T-helper 22 cell (primary cell): ENCODE data around the gene U2SURP.
"Not testable (repeated sequence)": the region's sequence is repeated elsewhere in the genome, so short reads cannot be mapped to it uniquely, and the experiment has no call there.

ENCODE experiments used
- DNase-seq: peaks from one replicate; pipeline ENCODE4 v3.0.0-alpha.2; 2020; ENCODE audit warnings: low read depth

Gene U2SURP

DNA sequence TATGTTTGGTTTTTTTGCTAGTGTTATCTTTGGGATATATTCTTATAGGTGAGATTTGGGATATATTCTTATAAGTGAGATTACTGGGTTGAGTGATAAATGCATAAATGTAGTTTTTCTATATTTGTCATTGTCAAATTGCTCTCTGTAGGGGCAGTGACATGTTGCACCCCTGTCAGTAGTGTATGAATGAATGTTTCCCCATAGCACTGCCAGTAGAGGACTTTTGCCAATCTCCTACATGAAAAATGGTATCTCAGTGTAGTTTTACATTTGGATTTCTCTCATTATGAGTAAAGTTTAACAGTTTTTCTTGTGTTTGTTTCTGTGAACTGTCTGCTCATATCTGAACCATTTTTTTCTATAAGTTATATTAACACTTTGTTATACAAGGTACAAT lies 13.6 kb downstream of the U2SURP start:
- no peak for DNase-seq

DNA sequence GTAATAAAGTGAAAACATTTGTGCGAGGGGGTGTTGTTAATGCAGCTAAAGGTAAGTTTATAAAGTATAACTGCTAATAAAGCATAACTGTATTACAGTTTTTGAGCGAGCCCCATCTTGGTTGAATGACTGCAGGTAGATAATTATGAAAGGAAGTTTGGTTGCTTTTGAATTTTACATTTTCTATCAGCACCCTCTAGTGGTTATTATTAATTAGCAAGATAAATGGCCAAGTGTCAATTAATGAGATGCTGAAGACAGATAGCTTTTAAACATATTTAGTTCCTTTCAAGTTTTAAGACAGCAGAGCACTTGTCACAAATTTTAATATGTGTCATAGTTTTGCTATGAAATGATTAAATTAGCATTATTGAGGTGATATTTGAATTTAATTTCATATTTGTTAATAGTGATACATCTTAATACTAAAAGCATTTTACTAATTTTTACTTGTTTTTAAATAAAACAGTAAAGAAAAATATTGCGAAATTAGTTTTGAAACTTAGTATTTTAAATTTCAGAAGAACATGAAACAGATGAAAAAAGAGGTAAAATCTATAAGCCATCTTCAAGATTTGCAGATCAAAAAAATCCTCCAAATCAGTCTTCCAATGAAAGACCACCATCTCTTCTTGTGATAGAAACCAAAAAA lies 15.1 kb downstream of the U2SURP start:
- no peak for DNase-seq

GRCh38 chr3:143024351-143024960 lies 23.1 kb downstream of the U2SURP start:
- DNase-seq: no peak

DNA sequence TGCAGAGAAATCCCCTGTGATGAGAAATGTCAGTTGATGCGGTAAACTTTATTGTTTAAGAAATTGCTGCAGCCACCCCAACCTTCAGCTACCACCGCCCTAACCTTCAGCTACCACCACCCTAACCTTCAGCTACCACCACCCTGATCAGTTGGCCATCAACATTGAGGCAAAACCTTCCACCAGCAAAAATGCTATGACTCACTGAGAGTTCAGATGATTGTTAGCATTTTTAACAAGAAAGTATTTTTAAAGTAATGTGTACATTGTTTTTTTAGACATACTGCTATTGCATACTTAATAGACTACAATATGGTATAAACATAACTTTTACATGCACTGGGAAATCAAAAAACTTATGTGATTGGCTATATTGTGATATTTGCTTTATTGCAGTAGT lies 30.0 kb downstream of the U2SURP start:
- no peak for DNase-seq

DNA sequence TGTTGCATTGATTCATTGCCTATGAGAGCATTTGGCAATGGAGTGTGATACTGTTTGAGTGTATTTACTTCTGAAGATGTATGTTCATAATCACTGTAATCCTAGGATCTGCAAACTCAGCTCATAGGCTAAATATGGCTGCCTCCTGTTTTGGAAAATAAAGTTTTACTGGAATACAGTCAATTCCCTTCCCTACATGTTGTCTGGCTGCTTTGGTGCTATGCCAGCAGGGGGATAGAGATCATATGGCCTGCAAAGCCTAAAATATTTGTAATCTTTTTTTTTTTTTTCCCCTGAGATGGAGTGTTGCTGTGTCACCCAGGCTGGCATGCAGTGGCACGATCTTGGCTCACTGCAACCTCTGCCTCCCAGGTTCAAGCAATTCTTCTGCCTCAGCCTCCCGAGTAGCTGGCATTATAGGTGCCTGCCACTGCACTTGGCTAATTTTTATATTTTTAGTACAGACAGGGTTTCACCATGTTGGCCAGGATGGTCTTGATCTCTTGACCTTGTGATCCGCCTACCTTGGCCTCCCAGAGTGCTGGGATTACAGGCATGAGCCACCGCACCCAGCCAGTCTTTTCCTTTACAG lies 30.5 kb downstream of the U2SURP start:
- not testable (repeated sequence) for DNase-seq

GRCh38 chr3:143035466-143036211 lies 34.3 kb downstream of the U2SURP start:
- no peak for DNase-seq

DNA sequence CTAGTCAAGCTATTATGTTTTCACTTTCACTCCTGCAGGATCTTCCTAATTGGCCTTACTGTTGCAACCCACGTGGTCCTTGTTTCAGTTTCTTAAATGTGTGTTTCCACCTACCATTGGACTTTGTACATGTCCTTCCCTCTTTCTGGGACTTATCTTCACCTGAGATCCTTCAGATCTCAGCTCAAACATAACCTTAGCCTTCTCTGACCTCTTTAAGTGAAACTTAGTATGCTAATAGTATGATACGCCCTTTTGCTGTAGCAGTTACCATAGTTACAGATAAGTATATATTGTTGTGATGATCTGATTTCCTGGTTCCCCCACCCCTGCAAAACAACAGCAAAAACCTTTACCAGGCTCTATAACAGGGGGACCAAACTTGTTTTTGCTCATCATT lies 35.2 kb downstream of the U2SURP start:
- no peak for DNase-seq

GRCh38 chr3:143037867-143038266 lies 36.5 kb downstream of the U2SURP start:
- DNase-seq: no peak

DNA sequence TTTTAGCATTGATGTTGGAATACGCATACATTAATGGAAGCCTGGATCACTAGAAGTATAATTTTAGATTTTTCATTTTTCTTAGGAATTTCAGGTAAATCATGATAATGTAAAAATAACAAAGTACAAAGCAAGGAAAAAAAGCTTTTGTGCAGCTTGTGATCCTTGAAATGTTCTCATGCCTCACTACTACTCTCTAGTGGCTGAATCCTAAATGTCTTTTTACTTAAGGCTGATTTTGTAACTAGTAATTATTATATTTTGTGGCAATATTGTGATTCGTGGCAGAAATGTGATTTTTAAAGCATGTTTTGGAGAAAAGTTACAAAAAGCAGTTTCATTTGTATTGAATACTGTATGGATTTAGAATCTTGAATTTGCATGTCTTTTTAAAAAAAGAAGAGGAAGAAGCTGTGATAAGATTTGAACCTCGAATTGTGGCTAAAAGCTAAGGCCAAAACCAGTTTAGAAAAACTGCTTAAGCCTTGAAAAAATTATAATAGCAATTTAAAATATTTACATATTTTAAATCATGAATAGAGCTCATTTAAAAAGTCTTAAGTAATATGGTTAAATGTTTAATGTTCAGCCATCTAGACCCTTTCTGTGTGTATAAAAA lies 39.0 kb downstream of the U2SURP start:
- DNase-seq: no peak

DNA sequence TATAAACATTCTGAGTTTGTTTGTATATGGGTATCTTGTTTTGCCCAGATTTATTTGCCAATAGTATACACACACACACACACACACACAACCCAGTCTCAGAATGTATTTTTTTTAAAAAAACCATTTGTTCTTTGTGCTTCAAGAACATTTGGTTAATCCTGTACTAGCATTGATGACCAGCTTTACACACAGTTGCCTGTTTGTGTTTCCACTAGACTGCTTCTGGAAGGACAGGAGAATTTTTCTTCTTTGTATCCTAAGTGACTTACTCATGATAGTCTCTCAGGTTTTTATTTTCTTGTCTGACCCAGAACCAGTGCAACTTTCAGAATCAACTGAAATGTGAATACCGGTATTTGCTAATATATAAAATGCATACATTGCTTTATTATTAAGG lies 40.5 kb downstream of the U2SURP start:
- no peak for DNase-seq

GRCh38 chr3:143045639-143046038 lies 44.3 kb downstream of the U2SURP start:
- no peak for DNase-seq

DNA sequence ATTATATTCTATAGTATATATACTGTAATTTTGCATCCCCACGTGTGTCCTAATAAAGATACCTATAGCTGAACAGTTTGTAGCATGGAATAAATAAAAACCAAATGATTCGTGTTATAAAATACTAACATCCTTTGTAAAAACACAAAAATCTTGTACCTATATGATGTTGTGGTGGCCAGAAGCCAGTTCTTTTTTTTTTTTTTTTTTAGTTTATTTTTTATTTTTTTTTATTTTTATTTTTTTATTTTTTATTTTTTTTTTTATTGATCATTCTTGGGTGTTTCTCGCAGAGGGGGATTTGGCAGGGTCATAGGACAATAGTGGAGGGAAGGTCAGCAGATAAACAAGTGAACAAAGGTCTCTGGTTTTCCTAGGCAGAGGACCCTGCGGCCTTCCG lies 44.7 kb downstream of the U2SURP start:
- DNase-seq: not testable (repeated sequence)

DNA sequence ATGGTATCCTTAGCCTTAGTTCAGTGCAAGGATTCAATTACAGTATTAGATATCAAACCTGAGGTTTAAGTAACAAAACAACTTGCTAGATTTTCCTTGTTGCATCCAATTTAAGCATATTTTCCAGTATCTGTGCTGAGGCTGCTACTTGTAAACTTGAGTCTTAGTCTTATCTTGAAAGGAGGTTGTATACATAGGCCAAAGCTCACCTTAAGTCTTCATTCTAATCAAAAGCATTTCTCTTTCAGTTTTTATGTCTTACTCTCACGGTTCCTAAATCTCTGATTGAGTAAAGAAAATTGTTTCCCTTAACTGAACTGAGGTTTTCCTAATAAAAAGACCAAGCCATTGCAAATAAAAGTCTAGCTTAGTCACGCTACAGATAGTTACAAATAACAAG lies 52.6 kb downstream of the U2SURP start:
- no peak for DNase-seq

GRCh38 chr3:143056372-143056771 lies 55.0 kb downstream of the U2SURP start:
- DNase-seq: no peak

GRCh38 chr3:143060906-143061305 lies 59.5 kb downstream of the U2SURP start:
- no peak for DNase-seq

DNA sequence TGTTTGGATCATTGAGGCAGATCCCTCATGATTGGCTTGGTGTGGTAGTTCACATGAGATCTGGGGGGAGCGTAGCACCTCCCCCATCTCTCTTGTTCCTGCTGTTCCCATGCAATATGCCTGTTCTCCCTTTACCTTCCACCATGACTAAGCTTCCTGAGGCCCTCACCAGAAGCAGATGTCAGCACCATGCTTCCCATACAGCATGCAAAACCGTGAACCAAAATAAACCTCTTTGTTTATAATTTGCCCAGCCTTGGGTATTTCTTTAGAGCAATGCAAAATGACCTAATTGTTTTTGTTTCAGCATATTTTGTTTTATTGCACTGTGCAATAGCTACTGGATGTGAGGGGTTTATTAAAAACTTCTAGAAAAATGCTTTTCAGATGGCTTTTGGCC lies 61.6 kb downstream of the U2SURP start:
- no peak for DNase-seq

- no peak for DNase-seq
Observed at GRCh38 chr3:143064777-143065176, 63.4 kb downstream of the U2SURP start.

- no peak for DNase-seq
Observed at GRCh38 chr3:143065364-143065763, 64.0 kb downstream of the U2SURP start.

DNA sequence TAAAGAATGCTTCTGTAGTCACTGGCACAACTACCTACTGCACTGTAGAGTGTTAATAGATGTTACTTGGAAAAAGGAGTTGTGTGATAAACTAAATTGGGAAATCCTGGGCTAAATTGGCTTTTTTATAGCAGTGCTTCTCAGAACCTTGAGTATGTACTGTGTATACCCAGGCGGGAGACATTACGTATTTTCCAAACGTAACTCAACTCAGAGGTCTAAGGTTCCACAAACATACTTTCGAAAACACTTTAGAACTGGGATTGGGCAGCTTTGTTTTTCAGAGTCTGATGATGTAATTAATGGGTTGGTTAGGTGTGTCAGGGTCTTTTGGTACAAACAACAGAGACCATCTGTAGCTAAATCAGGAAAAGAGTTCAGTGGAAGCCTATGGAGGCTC lies 64.7 kb downstream of the U2SURP start:
- DNase-seq: no peak

DNA sequence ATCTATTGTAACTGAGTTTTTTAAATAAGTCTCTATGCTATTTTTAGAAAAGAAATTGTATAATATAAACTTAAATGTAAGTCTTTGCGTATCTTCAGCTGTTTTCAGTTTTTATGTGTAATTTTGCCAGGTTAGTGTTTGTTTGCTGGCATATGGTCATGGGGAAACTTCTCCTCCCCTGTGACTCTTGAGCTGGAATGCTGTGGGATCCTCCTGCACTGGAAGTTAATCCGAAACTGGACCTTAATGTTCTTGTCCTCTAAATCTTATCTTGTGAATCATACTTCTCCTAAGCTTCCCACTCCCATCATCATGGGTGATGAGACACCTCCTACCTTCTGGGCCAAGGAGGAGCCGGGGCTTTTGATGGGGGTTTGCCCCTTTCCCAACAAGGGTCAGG lies 65.8 kb downstream of the U2SURP start:
- DNase-seq: no peak

GRCh38 chr3:143068059-143068458 lies 66.7 kb downstream of the U2SURP start:
- DNase-seq: no peak

- DNase-seq: no peak
Observed at GRCh38 chr3:143070977-143071551, 69.7 kb downstream of the U2SURP start.
